ENCODE measurements around the gene EIF4G3.

Gene EIF4G3

GRCh38 chr1:21117597-21118001 is 59.1 kb downstream of the EIF4G3 start:
- no peak for TF ChIP-seq CTCF (IDR thresholded peaks at IDR 0.05)

- no peak for TF ChIP-seq CTCF (IDR thresholded peaks at IDR 0.05)
These were observed 59.5 kb downstream of the EIF4G3 start for GRCh38 chr1:21117159-21117558.

GRCh38 chr1:21115098-21115760 is 61.5 kb downstream of the EIF4G3 start:
- no peak for TF ChIP-seq CTCF (IDR thresholded peaks at IDR 0.05)

GRCh38 chr1:21114431-21114830 is 62.3 kb downstream of the EIF4G3 start:
- TF ChIP-seq CTCF (IDR thresholded peaks at IDR 0.05): no peak

GRCh38 chr1:21110163-21110562 is 66.5 kb downstream of the EIF4G3 start:
- no peak for TF ChIP-seq CTCF (IDR thresholded peaks at IDR 0.05)

GRCh38 chr1:21106709-21107108 is 70.0 kb downstream of the EIF4G3 start:
- TF ChIP-seq CTCF (IDR thresholded peaks at IDR 0.05): no peak

GRCh38 chr1:21106238-21106637 is 70.5 kb downstream of the EIF4G3 start:
- no peak for TF ChIP-seq CTCF (IDR thresholded peaks at IDR 0.05)

GRCh38 chr1:21105807-21106206 is 70.9 kb downstream of the EIF4G3 start:
- no peak for TF ChIP-seq CTCF (IDR thresholded peaks at IDR 0.05)
